Naive thymus-derived CD4-positive, alpha-beta T cell (primary cell): ENCODE results near the gene TTI1. TPM values are rescaled to one million over a fixed set of nuclear protein-coding genes. Genes with fewer than 3 reads are reported as not detected.

Source experiments
- ATAC-seq: fragments of 150-1000 bp; cut with Tn5 transposase; 2 replicates; pipeline ENCODE4 v1.10.0; 2021; ENCODE audit warnings: mild to moderate bottlenecking, moderate library complexity
- CTCF ChIA-PET: fragments of 350-600 bp; sonication (Branson Sonifier 250); formaldehyde crosslinking; loops from one replicate; lab custom pipeline; 2021; ENCODE audit warnings: antibody characterized with exemption; lab: Charles Lee
- POLR2A ChIA-PET: fragments of 350-600 bp; sonication (Branson Sonifier 250); formaldehyde crosslinking; loops from one replicate; lab custom pipeline; 2021; ENCODE audit warnings: antibody characterized with exemption, inconsistent platforms; lab: Charles Lee
- DNase-seq, 9 donors: peaks; one replicate each; pipeline versions ENCODE4 v3.0.0 to v3.0.0-alpha.2; 2020 to 2022; ENCODE audit warnings: mixed read lengths in 1 of 9
- H3K27ac ChIP-seq: one replicate; pipeline ENCODE4 v1.7.0; 2013; ENCODE audit warnings: mild to moderate bottlenecking, low read depth, low read length, moderate library complexity
- H3K27me3 ChIP-seq, 2 donors: one replicate each; pipeline ENCODE4 v1.7.0; 2013; ENCODE audit warnings: low read length in 2 of 2, mild to moderate bottlenecking in 2 of 2, moderate library complexity in 2 of 2; ENCODE audit not compliant: control insufficient read depth in 2 of 2, insufficient read depth in 2 of 2
- H3K36me3 ChIP-seq, 3 experiments: 1 replicate in 2 of 3; 2 replicates in 1 of 3; pipeline ENCODE4 v1.7.0; 2013; ENCODE audit warnings: low read length in 3 of 3, mild to moderate bottlenecking in 3 of 3, moderate library complexity in 1 of 3; ENCODE audit not compliant: insufficient read depth in 3 of 3, control insufficient read depth in 2 of 3
- H3K4me1 ChIP-seq, 2 donors: one replicate each; pipeline ENCODE4 v1.7.0; 2013; ENCODE audit warnings: low read length in 2 of 2, mild to moderate bottlenecking in 2 of 2, moderate library complexity in 1 of 2; ENCODE audit not compliant: control insufficient read depth in 2 of 2, insufficient read depth in 2 of 2
- H3K4me3 ChIP-seq: 2 replicates; pipeline ENCODE4 v1.7.0; 2013; ENCODE audit warnings: mild to moderate bottlenecking, low read length
- H3K9me3 ChIP-seq, 3 experiments: 1 replicate in 2 of 3; 2 replicates in 1 of 3; pipeline ENCODE4 v1.7.0; 2013; ENCODE audit warnings: low read length in 3 of 3; ENCODE audit not compliant: control insufficient read depth in 2 of 3
- H3K27ac Mint-ChIP-seq, 9 donors: one replicate each; pipeline ENCODE4 v1.8.0; 2020 to 2022; ENCODE audit warnings: mixed read lengths in 9 of 9, mild to moderate bottlenecking in 8 of 9, moderate library complexity in 5 of 9, inconsistent platforms in 2 of 9
- H3K27me3 Mint-ChIP-seq, 5 donors: one replicate each; pipeline ENCODE4 v1.8.0; 2021 to 2022; ENCODE audit warnings: mixed read lengths in 5 of 5, mild to moderate bottlenecking in 1 of 5
- H3K36me3 Mint-ChIP-seq, 5 donors: one replicate each; pipeline ENCODE4 v1.8.0; 2020 to 2022; ENCODE audit warnings: mixed read lengths in 5 of 5, mild to moderate bottlenecking in 3 of 5, inconsistent platforms in 1 of 5
- H3K4me1 Mint-ChIP-seq, 7 donors: one replicate each; pipeline ENCODE4 v1.8.0; 2020 to 2022; ENCODE audit warnings: mixed read lengths in 7 of 7, mild to moderate bottlenecking in 3 of 7, inconsistent platforms in 1 of 7
- H3K4me3 Mint-ChIP-seq, 10 donors: one replicate each; pipeline ENCODE4 v1.8.0; 2020 to 2022; ENCODE audit warnings: mild to moderate bottlenecking in 10 of 10, mixed read lengths in 10 of 10, moderate library complexity in 6 of 10, inconsistent platforms in 2 of 10
- H3K9me3 Mint-ChIP-seq, 11 donors: one replicate each; pipeline ENCODE4 v1.8.0; 2020 to 2022; ENCODE audit warnings: mixed read lengths in 11 of 11, mild to moderate bottlenecking in 4 of 11, inconsistent platforms in 1 of 11, moderate library complexity in 1 of 11
- intact Hi-C, 2 donors: fragments of 100-400 bp; cut with micrococcal nuclease; formaldehyde crosslinking; loops; one replicate each; pipeline ENCODE4 v1.15.1; 2023
- polyA plus RNA-seq, 2 donors: library from polyadenylated mRNA; unstranded; fragments of 300-500 nt; fragmentation: Illumina TruSeq; gene quantifications; one replicate each; pipeline ENCODE4 v1.2.3, GENCODE V29; 2021
- total RNA-seq, 6 experiments: library from RNA in 5 of 6; stranded (reverse) in 5 of 6; gene quantifications; 1 replicate in 5 of 6; 2 replicates in 1 of 6; pipeline ENCODE4 v1.2.3 and lab custom pipeline; 2021 to 2026

TTI1 gene
- total and polyA plus RNA-seq, 7 experiments from 2014 or later = 15.0 to 29.8 (median 25.0) TPM

- H3K27ac Mint-ChIP-seq = no peak overlapping the region
- Histone ChIP-seq H3K36me3 (no peaks in the 10 kb centered on the region), H3K4me1 (no peaks in the 10 kb centered on the region), H3K27me3 (no peaks in the 10 kb centered on the region), H3K4me3 (no peak overlapping the region), H3K9me3 (no peaks in the 10 kb centered on the region), H3K27ac (no peak overlapping the region)
- H3K4me3 Mint-ChIP-seq = no peak overlapping the region
- peaks cover 0 to 5% (median 0%) of the 10 kb centered on the region in 5 donors for H3K27me3 Mint-ChIP-seq
- ChIA-PET CTCF (no interaction called here), POLR2A (no interaction called here)
- H3K4me1 Mint-ChIP-seq = no peaks in the 10 kb centered on the region
- DNase-seq = no peak
- peaks cover 0 to 11% (median 3%) of the 10 kb centered on the region in 5 donors for H3K36me3 Mint-ChIP-seq
- H3K9me3 Mint-ChIP-seq = peaks cover 0 to 13% (median 6%) of the 10 kb centered on the region in 11 donors
- ATAC-seq = no peak
- intact Hi-C loops = no loop called here
Measured at GRCh38 chr20:37948956-37949355, 84.3 kb downstream of the TTI1 start.

- ATAC-seq = no peak
- H3K9me3 Mint-ChIP-seq = peaks cover 0 to 13% (median 6%) of the 10 kb centered on the region in 11 donors
Measured at GRCh38 chr20:37947943-37948342, 85.3 kb downstream of the TTI1 start.

GRCh38 chr20:37946946-37947345 lies 86.3 kb downstream of the TTI1 start:
- ATAC-seq (no peak), DNase-seq (no peak)
- POLR2A ChIA-PET = no interaction called here
- Histone ChIP-seq H3K27me3 (no peaks in the 10 kb centered on the region), H3K36me3 (no peaks in the 10 kb centered on the region), H3K4me3 (no peak overlapping the region), H3K27ac (no peak overlapping the region), H3K9me3 (no peaks in the 10 kb centered on the region), H3K4me1 (no peaks in the 10 kb centered on the region)
- Mint-ChIP-seq H3K36me3 (peaks cover 0 to 11% (median 3%) of the 10 kb centered on the region in 5 donors), H3K27ac (no peak overlapping the region), H3K4me3 (no peak overlapping the region), H3K27me3 (peaks cover 0 to 5% (median 0%) of the 10 kb centered on the region in 5 donors), H3K4me1 (no peaks in the 10 kb centered on the region), H3K9me3 (peaks cover 0 to 15% (median 6%) of the 10 kb centered on the region in 11 donors)
- CTCF ChIA-PET = no interaction called here
- intact Hi-C loops = no loop called here

More at GRCh38 chr20:37947943-37948342, 85.3 kb downstream of the TTI1 start:
- no peak overlapping the region for H3K4me3 ChIP-seq
- no peak overlapping the region for H3K4me3 Mint-ChIP-seq
- no peak overlapping the region for H3K27ac ChIP-seq
- CTCF ChIA-PET = no interaction called here
- H3K27ac Mint-ChIP-seq = no peak overlapping the region
- POLR2A ChIA-PET = no interaction called here
- H3K4me1 ChIP-seq = no peaks in the 10 kb centered on the region
- H3K4me1 Mint-ChIP-seq = no peaks in the 10 kb centered on the region
- H3K27me3 ChIP-seq = no peaks in the 10 kb centered on the region
- H3K36me3 ChIP-seq = no peaks in the 10 kb centered on the region
- H3K27me3 Mint-ChIP-seq = peaks cover 0 to 5% (median 0%) of the 10 kb centered on the region in 5 donors
- peaks cover 0 to 11% (median 3%) of the 10 kb centered on the region in 5 donors for H3K36me3 Mint-ChIP-seq
- DNase-seq = no peak
- no peaks in the 10 kb centered on the region for H3K9me3 ChIP-seq
- intact Hi-C loops = no loop called here

- ATAC-seq (no peak), DNase-seq (no peak)
- Histone ChIP-seq H3K4me1 (no peaks in the 10 kb centered on the region), H3K36me3 (no peaks in the 10 kb centered on the region), H3K27me3 (no peaks in the 10 kb centered on the region), H3K9me3 (no peaks in the 10 kb centered on the region), H3K4me3 (no peak overlapping the region), H3K27ac (no peak overlapping the region)
- no peaks in the 10 kb centered on the region for H3K4me1 Mint-ChIP-seq
- intact Hi-C loops = no loop called here
- POLR2A ChIA-PET = no interaction called here
- H3K4me3 Mint-ChIP-seq = no peak overlapping the region
- CTCF ChIA-PET = no interaction called here
- peaks cover 0 to 5% (median 0%) of the 10 kb centered on the region in 5 donors for H3K27me3 Mint-ChIP-seq
- no peak overlapping the region for H3K27ac Mint-ChIP-seq
- H3K36me3 Mint-ChIP-seq = peaks cover 0 to 11% (median 3%) of the 10 kb centered on the region in 5 donors
- H3K9me3 Mint-ChIP-seq = peaks cover 0 to 17% (median 6%) of the 10 kb centered on the region in 11 donors
Measured at GRCh38 chr20:37945091-37945547, 88.1 kb downstream of the TTI1 start.

- Mint-ChIP-seq H3K27ac (no peak overlapping the region), H3K9me3 (peaks cover 0 to 17% (median 6%) of the 10 kb centered on the region in 11 donors), H3K4me3 (no peak overlapping the region), H3K36me3 (peaks cover 0 to 11% (median 3%) of the 10 kb centered on the region in 5 donors), H3K27me3 (peaks cover 0 to 5% (median 0%) of the 10 kb centered on the region in 5 donors), H3K4me1 (no peaks in the 10 kb centered on the region)
- no peak for ATAC-seq
- intact Hi-C loops = no loop called here
- DNase-seq = no peak
- Histone ChIP-seq H3K4me3 (no peak overlapping the region), H3K36me3 (no peaks in the 10 kb centered on the region), H3K9me3 (no peaks in the 10 kb centered on the region), H3K4me1 (no peaks in the 10 kb centered on the region), H3K27ac (no peak overlapping the region), H3K27me3 (no peaks in the 10 kb centered on the region)
- POLR2A ChIA-PET = no interaction called here
- CTCF ChIA-PET = no interaction called here
Measured at GRCh38 chr20:37944456-37944981, 88.7 kb downstream of the TTI1 start.

- H3K9me3 Mint-ChIP-seq = peaks cover 0 to 16% (median 6%) of the 10 kb centered on the region in 11 donors
- no peak overlapping the region for H3K4me3 Mint-ChIP-seq
- no peak for ATAC-seq
- POLR2A ChIA-PET = no interaction called here
- CTCF ChIA-PET = interaction anchor here (0.7 kb wide), 1 partner anchor 67 kb away, joined by 4 read pairs; no protein-coding TSS in a partner anchor
- intact Hi-C loops = no loop called here
- DNase-seq = no peak
- Histone ChIP-seq H3K36me3 (no peaks in the 10 kb centered on the region), H3K27me3 (no peaks in the 10 kb centered on the region), H3K9me3 (no peaks in the 10 kb centered on the region), H3K27ac (no peak overlapping the region), H3K4me1 (no peaks in the 10 kb centered on the region), H3K4me3 (no peak overlapping the region)
- H3K27ac Mint-ChIP-seq = no peak overlapping the region
- no peaks in the 10 kb centered on the region for H3K4me1 Mint-ChIP-seq
- peaks cover 0 to 8% (median 3%) of the 10 kb centered on the region in 5 donors for H3K36me3 Mint-ChIP-seq
- peaks cover 0 to 5% (median 0%) of the 10 kb centered on the region in 5 donors for H3K27me3 Mint-ChIP-seq
Measured at GRCh38 chr20:37943501-37944455, 89.5 kb downstream of the TTI1 start.
